CD4-positive, alpha-beta T cell treated with Interleukin-6 for 4 hours (primary cell): Measurements from ENCODE around the gene LITAFD.
"Not testable (repeated sequence)": the region's sequence is repeated elsewhere in the genome, so short reads cannot be mapped to it uniquely, and the experiment has no call there.

Experiments
- DNase-seq: peaks from one replicate; pipeline ENCODE4 v3.0.0-alpha.2; 2020; ENCODE audit warnings: mixed read lengths

LITAFD gene

DNA sequence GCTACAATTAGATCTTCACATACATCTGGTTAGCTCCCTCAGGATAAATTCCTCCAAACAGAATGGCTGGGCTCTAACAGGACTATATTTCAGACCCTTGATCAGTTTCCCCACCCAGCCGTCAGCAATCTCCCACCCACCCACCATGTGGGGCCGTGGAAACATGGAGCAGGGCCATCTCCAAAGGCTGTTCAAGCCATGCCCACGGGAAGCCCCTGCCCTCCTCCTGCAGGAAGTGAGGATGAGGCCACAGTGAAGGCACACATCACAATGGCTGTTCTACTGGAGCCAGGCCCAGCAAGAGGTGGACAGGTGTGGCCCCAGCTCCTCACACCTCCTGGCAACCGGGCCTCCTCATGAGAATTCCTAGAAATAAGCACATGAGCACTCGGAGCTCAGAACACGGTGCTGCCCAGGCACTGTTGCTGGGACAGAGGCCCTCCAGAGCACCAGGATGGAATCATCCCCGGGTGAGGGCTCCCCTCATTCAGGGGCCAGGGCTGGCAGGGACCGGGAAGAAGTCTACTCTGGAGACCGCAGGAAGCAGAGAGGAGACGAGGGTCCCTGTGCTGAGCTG, at the start of gene LITAFD:
TSS of gene LITAFD (plus strand) at position 311 of the 577 bp plus-strand sequence. CDS start 2,005 bp downstream, outside the sequence.
- DNase-seq, result no peak

DNA sequence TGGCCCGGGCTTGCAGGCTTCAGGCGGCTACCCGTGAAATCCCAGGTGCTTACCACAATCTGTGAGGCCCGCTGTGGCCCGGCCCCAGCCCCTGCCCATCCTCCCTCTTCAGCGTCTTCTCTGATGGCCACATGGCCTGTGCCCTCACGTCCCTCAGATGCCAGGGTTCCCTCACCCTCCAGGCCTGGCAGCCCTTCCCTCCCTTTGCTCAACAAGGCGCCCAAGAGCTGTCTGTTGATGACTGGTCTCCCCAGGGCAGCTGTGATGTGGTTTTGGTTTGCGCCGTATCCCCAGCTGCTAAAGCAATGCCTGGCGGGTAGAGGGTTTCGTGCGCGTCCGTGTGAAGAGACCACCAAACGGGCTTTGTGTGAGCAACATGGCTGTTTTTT, 49.4 kb upstream of the LITAFD start:
- no peak for DNase-seq

GRCh38 chr16:8836797-8837196, 45.4 kb upstream of the LITAFD start:
- not testable (repeated sequence) for DNase-seq

DNA sequence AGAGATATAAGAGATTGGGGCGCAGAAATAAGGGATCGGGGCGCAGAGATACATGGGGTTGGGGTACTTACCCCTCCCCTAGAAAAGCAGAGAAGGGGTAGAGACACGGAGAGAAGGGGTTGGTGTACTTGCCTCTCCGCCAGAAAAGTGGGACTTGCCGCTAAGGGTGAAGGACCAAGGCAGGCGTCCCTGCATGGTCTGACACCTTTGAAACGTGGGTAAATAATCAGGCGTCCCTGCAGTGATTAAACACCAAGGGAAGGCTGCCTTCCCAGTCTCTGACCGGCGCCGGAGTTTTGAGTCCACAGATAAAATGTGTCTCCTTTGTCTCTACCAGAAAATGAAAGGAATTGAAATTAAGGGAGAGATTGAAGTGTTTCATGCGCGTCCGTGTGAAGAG, 44.6 kb upstream of the LITAFD start:
- DNase-seq, result not testable (repeated sequence)

DNA sequence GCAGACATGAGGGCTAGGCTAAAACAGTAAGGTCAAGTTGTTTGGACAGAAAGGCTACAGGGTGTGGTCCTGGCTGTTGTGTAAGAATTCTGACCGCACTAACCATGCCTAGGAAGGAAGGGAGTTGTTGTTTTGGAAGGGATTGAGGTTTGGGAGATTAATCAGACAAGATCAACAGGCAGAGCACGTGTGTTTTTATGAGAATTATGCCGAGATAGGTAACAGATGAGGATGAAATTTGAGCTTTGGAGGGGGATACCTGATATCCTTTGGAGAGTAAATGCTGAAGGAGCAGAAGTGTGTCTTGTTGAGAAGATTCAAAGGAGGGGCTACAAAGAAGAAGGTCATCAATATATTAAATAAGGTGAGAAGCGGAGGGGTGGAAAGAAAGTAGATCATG, 40.1 kb upstream of the LITAFD start:
- not testable (repeated sequence) for DNase-seq

DNA sequence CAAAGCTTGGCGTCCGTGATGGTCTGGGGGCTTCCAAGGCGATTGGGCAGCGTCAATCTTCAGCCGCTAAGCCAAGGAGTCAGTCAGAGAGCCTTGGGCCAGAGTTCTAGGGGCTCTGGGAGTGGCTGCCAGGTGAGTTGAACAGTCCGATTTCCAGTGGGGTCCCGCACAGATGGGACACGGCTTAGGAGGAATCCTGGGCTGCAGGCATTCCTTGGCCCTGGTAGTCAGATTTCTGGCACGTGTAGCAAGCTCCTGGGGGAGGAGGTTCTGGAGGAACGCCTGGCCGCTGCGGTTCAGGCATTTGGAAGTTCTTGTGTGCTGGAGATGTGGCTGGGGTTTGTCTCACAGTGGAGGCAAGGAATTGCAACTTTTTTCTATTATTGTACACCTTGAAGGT, 38.9 kb upstream of the LITAFD start:
- not testable (repeated sequence) for DNase-seq

DNA sequence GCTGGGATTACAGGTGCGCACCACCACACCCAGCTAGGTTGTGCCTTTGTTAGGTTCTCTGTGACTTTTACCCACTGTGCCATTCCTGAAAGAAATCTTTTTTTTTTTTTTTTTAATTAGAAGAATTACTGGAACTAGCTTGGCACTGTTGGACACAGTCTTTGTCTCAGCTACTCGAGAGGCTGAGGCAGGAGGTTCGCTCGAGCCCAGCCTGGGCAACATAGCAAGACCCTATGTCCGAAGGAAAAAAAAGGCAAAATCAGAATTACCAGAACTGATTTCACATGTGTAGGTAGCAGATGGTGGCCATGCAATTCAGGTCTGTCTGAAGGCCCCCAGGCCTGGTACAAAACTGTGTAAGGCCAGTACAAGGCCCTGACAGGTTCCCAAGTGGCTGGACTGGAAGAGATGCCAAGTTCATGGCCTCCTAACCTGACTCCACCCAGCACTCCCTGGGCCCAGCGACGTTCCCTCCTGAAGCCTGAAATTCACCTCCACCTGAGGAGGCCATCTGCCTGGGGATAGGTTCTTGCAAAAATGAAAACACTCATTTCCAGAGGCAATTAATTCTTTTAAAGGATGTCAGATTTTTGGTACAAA, 36.4 kb upstream of the LITAFD start:
- DNase-seq, result no peak

GRCh38 chr16:8846401-8846932, 35.7 kb upstream of the LITAFD start:
- DNase-seq, result no peak

GRCh38 chr16:8847145-8847544, 35.0 kb upstream of the LITAFD start:
- DNase-seq, result no peak

DNA sequence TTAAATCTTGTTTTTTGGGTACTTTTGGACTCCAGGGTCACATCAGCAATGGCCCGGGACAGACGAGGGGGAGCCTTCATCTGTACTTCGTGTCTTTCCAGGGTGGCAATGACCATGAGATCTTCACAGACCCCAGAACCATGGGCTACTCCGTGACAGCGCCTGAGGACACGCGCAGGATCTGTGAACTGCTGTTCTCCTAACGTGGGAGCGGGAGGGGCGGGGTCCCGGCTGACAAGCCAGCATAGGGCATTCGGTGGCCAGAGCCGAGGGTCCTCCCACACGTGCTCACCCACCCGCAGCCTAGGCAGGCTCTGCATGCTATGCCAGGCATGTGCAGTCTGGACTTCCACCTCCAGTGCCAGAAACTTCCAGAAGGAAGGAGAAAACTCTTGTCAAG, 34.5 kb upstream of the LITAFD start:
- no peak for DNase-seq

GRCh38 chr16:8848231-8848938, 33.8 kb upstream of the LITAFD start:
- DNase-seq, result no peak

DNA sequence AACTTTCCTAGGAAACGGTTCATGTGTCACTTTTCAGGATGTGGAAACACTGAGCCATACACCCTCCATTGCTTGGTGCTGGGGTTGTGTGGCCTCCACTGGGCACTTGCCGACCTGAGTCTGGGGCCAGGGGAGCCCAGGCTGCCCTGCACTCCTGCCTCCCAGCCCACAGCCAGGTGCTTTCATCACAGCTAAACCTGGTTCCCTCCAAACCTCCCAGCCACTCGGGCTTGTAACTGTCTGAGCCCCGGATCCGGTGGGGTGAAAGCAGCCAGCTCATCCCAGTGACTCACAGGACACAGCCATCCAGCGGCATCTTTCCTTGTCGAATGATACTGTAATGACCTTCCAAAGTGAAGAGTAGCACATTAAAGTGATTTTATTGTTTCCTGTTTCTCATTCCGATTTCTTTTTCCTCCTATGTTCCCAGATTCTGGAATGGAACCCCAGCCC, 33.2 kb upstream of the LITAFD start:
- no peak for DNase-seq

- DNase-seq, result no peak
Measured at GRCh38 chr16:8849411-8850011, 32.6 kb upstream of the LITAFD start.

DNA sequence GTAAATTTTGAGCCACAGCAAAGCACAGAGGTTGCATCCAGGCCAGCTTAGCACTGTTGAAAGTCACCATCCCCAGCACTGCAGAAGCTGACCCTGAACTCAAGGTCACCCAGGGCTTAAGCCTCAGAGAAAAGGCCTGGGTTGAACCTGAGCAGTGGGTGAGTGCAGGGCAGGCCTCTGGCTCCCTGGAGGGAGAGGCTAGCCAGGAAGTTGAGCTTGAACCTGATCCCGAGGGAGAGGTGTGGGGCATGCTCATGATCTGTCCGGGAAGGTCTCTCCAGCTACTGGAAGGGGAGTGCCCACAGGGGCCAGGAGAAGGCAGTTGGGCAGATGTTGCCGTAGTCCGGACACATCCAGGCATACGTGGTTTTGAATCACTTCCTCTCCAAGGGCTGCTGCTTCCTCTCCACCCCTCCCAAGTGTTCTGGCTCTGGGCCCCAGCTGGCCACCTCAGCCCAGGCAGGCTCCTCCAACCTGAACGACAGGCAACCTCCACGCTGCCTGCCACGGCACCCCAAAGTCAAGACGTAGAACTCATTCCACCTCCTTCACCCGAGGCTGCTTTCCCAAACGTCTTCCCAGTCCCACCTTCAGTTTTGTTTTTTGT, 31.8 kb upstream of the LITAFD start:
- DNase-seq, result no peak

DNA sequence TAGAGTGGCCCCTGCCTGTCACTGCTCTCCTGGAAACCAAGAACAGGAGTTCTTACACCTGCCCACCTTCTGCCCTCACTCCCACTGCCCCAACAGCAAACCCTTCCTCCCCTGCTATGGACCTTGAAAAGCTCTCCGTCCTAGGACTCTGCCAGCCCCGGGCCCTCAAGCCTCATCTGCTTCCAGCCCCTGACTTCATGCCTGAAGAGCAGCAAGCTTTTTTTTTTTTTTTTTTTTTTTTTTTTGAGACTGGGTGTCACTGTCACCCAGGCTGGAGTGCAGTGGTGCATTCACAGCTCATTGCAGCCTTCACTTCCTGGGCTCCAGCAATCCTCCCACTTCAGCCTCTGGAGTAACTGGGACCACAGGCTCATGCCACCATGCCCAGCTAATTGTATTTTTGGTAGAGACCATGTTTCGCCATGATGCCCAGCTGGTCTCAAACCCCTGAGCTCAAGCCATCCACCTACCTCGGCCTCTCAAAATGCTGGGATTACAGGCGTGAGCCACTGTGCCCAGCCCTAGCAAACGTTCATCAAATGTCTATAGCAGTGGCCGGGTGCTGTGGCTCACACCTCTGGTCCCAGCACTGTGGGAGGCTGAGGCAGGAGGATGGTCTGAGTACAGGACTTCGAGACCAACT, 30.3 kb upstream of the LITAFD start:
- DNase-seq, result no peak

GRCh38 chr16:8852534-8852933, 29.6 kb upstream of the LITAFD start:
- DNase-seq, result no peak

GRCh38 chr16:8853150-8853549, 29.0 kb upstream of the LITAFD start:
- no peak for DNase-seq

- no peak for DNase-seq
Measured at GRCh38 chr16:8853611-8854010, 28.5 kb upstream of the LITAFD start.

DNA sequence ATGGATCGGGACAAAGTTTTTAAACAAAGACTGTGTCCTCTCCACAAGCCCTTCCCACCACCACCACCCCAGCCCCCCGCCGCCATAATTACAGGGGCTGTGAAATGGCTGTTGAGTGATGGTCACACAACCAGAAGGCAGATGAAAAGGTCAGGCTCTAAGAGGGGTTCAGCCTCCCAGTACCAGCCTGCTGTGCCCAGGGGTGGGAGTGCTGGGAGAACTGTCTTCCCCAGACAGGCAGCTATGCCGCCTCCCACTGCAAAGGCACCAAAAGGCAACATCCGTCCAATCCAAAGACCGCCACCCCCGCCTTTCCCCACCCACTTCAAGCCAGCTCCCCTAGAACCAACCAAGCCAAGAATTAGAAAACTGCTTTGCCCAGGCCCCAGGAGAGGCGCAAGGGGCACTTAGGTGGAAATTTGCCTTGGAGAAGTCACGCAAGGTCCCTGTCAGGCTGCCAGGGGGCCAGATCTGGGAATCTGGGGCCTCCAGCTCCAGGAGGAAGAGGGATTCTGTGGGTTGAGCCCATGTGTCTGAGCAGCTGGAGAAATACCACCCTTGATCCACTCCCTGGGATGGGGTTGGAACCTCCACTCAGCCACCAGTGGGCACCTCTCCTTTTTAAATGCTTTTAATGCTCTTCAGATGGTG, 27.7 kb upstream of the LITAFD start:
- no peak for DNase-seq

DNA sequence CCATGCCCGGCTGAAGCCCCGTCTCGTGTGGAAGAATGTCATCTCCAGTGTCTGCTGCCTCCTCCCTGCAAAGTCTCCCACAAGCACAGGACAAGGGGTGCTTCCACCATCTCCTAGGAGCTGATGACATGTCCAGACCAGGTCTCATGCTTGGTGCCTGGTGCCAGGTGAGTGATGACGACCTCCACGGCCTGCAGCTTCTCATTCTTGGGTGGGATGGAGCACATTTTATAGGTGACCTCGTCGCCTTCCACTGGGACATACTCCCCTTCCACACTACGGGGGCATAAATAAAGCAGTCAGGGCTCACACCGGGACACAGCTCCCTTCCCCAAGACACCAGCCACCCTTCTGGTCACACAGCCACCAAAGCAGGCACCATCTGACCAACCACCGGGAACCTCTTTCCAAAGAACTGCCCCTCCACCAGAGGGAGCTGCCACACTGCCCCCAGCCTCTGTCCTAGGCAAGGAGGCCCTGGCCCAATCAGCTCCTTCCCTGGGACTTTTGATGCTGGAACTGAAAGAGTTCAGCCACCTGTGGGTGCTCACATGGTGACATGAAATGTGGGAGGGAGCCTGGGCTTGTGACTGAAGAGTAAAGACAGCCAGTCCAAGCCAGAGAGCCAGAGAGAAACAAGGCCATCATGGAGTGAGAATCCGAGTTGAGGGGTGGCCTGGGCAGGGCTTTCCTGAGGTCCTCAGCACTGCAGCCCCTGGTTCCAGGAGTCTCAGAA, 26.9 kb upstream of the LITAFD start:
- DNase-seq, result no peak

DNA sequence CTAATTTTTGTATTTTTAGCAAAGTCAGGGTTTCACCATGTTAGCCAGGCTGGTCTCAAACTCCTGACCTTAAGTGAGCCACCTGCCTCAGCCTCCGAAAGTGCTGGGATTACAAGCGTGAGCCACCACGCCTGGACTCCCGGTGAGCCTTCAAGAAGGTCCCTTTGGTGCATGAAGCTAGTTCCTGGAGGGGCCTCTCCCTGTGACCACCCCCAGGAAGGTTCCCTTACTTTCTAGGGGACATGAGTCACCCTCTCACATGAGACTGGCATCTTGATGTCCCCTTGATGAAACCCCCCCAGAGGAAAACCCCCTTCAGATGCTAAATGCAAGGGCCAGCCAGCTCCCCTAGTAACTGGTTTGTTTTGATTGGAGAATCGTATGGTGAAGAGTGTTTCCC, 26.2 kb upstream of the LITAFD start:
- DNase-seq, result no peak
